Chondrocyte (in vitro differentiated cells): Measurements from ENCODE around the gene SEMA7A. TPM values are rescaled to one million over a fixed set of nuclear protein-coding genes. Genes with fewer than 3 reads are reported as not detected.

Experiments
- DNase-seq: peaks from one replicate; pipeline ENCODE4 v3.0.0; 2021; ENCODE audit warnings: mixed read lengths, low spot score
- H3K27ac Mint-ChIP-seq: one replicate; pipeline ENCODE4 v1.8.0; 2021; ENCODE audit warnings: mild to moderate bottlenecking, moderate library complexity, mixed read lengths; ENCODE audit not compliant: unreplicated experiment
- H3K27me3 Mint-ChIP-seq: 2 replicates; pipeline ENCODE4 v1.8.0; 2021; ENCODE audit warnings: low read depth, mixed read lengths
- H3K36me3 Mint-ChIP-seq: 2 replicates; pipeline ENCODE4 v1.8.0; 2021; ENCODE audit warnings: low read depth, mixed read lengths
- H3K4me1 Mint-ChIP-seq: 2 replicates; pipeline ENCODE4 v1.8.0; 2021; ENCODE audit warnings: low read depth, mild to moderate bottlenecking, mixed read lengths
- H3K4me3 Mint-ChIP-seq: one replicate; pipeline ENCODE4 v1.8.0; 2021; ENCODE audit warnings: mild to moderate bottlenecking, moderate library complexity, mixed read lengths; ENCODE audit not compliant: unreplicated experiment
- H3K9me3 Mint-ChIP-seq: 2 replicates; pipeline ENCODE4 v1.8.0; 2021; ENCODE audit warnings: low read depth, mixed read lengths
- total RNA-seq: library from RNA; stranded (reverse); gene quantifications from 3 replicates; pipeline ENCODE4 v1.2.1, GENCODE V29; 2021
- TF ChIP-seq, protein P1 (sequence below): fragments of 200-600 bp; sonication (generic); IDR thresholded peaks from 2 replicates; pipeline ENCODE4 v1.5.0; 2021; ENCODE audit warnings: antibody characterized with exemption, mild to moderate bottlenecking, moderate library complexity

Gene SEMA7A
- total RNA-seq, 1 donor from 2014 or later: 2.3 TPM

DNA sequence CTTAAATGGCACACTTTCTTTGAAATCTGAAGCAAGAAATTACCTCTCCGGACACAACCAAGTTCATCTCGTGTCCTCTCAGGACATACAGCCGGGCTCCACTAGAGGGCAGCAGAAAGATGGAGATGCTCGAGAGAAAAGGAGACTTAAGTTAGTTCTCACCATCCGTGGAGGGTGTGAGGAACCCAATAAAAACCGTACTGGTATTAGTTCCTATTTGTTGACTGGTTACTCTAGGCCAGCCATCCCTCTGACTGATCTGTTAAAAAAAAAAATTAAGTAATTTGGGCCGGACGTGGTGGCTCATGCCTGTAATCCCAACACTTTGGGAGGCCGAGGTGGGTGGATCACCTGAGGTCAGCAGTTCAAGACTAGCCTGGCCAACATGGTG is 58.5 kb downstream of the SEMA7A start:
- Mint-ChIP-seq H3K4me1 (peaks cover 13% of the 10 kb centered on the region), H3K4me3 (no peak overlapping the region), H3K9me3 (no peaks in the 10 kb centered on the region), H3K27me3 (peaks cover 12% of the 10 kb centered on the region), H3K27ac (no peak overlapping the region), H3K36me3 (no peaks in the 10 kb centered on the region)
- no peak for DNase-seq
- TF ChIP-seq, protein P1, sequence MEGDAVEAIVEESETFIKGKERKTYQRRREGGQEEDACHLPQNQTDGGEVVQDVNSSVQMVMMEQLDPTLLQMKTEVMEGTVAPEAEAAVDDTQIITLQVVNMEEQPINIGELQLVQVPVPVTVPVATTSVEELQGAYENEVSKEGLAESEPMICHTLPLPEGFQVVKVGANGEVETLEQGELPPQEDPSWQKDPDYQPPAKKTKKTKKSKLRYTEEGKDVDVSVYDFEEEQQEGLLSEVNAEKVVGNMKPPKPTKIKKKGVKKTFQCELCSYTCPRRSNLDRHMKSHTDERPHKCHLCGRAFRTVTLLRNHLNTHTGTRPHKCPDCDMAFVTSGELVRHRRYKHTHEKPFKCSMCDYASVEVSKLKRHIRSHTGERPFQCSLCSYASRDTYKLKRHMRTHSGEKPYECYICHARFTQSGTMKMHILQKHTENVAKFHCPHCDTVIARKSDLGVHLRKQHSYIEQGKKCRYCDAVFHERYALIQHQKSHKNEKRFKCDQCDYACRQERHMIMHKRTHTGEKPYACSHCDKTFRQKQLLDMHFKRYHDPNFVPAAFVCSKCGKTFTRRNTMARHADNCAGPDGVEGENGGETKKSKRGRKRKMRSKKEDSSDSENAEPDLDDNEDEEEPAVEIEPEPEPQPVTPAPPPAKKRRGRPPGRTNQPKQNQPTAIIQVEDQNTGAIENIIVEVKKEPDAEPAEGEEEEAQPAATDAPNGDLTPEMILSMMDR: peak; percentile 88

- H3K27ac Mint-ChIP-seq: no peak overlapping the region
- no peak for DNase-seq
- no peaks in the 10 kb centered on the region for H3K9me3 Mint-ChIP-seq
- H3K4me1 Mint-ChIP-seq: peaks cover 13% of the 10 kb centered on the region
- TF ChIP-seq, protein P1: no peak
- H3K27me3 Mint-ChIP-seq: peaks cover 15% of the 10 kb centered on the region
- peak overlapping the region; percentile 79 for H3K4me3 Mint-ChIP-seq
- H3K36me3 Mint-ChIP-seq: no peaks in the 10 kb centered on the region
These were observed 59.0 kb downstream of the SEMA7A start for GRCh38 chr15:74374648-74375302.

GRCh38 chr15:74373731-74374647 is 59.8 kb downstream of the SEMA7A start:
- DNase-seq: no peak
- no peaks in the 10 kb centered on the region for H3K36me3 Mint-ChIP-seq

DNA sequence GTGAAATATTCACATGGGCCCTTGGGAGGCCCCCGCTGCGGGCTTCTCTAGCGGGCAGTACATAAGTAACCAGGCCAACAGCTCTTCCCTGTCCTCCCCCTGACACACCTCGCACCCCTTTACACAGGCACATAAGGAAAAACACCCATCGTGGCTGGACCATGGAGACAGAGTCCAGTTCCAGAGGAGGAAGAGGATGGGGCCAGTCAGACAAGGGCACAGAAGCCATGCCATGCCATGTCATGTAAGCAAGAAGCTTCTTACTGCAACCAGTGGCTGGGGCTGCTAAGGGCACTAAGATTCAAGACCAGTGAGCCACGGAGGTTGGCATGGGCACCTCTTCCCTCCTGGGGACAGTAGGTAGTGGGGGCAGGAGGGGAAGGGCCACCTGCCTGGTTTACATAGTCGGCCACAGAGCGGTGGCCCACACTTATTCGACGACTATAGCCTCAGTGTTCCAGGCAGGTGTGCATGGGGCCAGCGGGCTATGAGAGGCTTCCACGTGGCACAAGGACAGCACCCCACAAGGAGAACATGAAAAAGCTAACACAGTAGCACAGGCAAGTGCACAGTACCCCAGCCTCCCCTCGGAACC is 60.6 kb downstream of the SEMA7A start:
- H3K4me3 Mint-ChIP-seq: no peak overlapping the region
- no peaks in the 10 kb centered on the region for H3K36me3 Mint-ChIP-seq

More at GRCh38 chr15:74373731-74374647, 59.8 kb downstream of the SEMA7A start:
- H3K27me3 Mint-ChIP-seq: peaks cover 18% of the 10 kb centered on the region
- no peaks in the 10 kb centered on the region for H3K9me3 Mint-ChIP-seq
- TF ChIP-seq, protein P1: peak; percentile 94
- peak overlapping the region; percentile 79 for H3K4me3 Mint-ChIP-seq
- H3K4me1 Mint-ChIP-seq: peaks cover 13% of the 10 kb centered on the region
- peak overlapping the region; percentile 49 for H3K27ac Mint-ChIP-seq

More for the DNA sequence above, 60.6 kb downstream of the SEMA7A start:
- Mint-ChIP-seq H3K9me3 (no peaks in the 10 kb centered on the region), H3K27ac (no peak overlapping the region), H3K4me1 (peaks cover 10% of the 10 kb centered on the region), H3K27me3 (peaks cover 20% of the 10 kb centered on the region)
- DNase-seq: no peak
- TF ChIP-seq, protein P1: no peak
